NCI-H1105 treated with DMSO at 0.1 percent for 48 hours (cell line): Measurements from ENCODE around the gene SPRR2E.
"Not testable (repeated sequence)": the region's sequence is repeated elsewhere in the genome, so short reads cannot be mapped to it uniquely, and the experiment has no call there.

Experiments used
- DNase-seq: peaks from one replicate; lab custom pipeline; 2025; lab: John Stamatoyannopoulos, UW

SPRR2E gene

GRCh38 chr1:153094426-153094825 lies at the start of gene SPRR2E:
TSS of gene SPRR2E (minus strand) at chr1:153094526. CDS start at chr1:153093751, 775 bp downstream.
- DNase-seq: no peak

GRCh38 chr1:153141377-153141776 lies 47.1 kb upstream of the SPRR2E start:
- DNase-seq: no peak

GRCh38 chr1:153140484-153140883 lies 46.2 kb upstream of the SPRR2E start:
- no peak for DNase-seq

- DNase-seq: no peak
Observed at GRCh38 chr1:153133743-153134142, 39.4 kb upstream of the SPRR2E start.

GRCh38 chr1:153133267-153133666 lies 38.9 kb upstream of the SPRR2E start:
- DNase-seq: no peak

- not testable (repeated sequence) for DNase-seq
Observed at GRCh38 chr1:153128688-153129087, 34.4 kb upstream of the SPRR2E start.

- DNase-seq: no peak
Observed at GRCh38 chr1:153127296-153127695, 33.0 kb upstream of the SPRR2E start.

GRCh38 chr1:153125536-153125935 lies 31.2 kb upstream of the SPRR2E start:
- DNase-seq: no peak

- not testable (repeated sequence) for DNase-seq
Observed at GRCh38 chr1:153123793-153124192, 29.5 kb upstream of the SPRR2E start.

GRCh38 chr1:153122831-153123421 lies 28.6 kb upstream of the SPRR2E start:
- DNase-seq: peak; percentile 65

- DNase-seq: no peak
Observed at GRCh38 chr1:153120945-153121344, 26.6 kb upstream of the SPRR2E start.

- DNase-seq: no peak
Observed at GRCh38 chr1:153119491-153119971, 25.2 kb upstream of the SPRR2E start.

- DNase-seq: not testable (repeated sequence)
Observed at GRCh38 chr1:153115264-153115663, 20.9 kb upstream of the SPRR2E start.

GRCh38 chr1:153113416-153113815 lies 19.1 kb upstream of the SPRR2E start, which contains the start of gene SPRR2F:
TSS of gene SPRR2F (minus strand) at chr1:153113516. CDS start at chr1:153112733, 783 bp downstream.
- no peak for DNase-seq

GRCh38 chr1:153112454-153112853 lies 18.1 kb upstream of the SPRR2E start:
- DNase-seq: not testable (repeated sequence)

GRCh38 chr1:153100245-153100644 lies 5.9 kb upstream of the SPRR2E start:
- DNase-seq: no peak

- no peak for DNase-seq
Observed at GRCh38 chr1:153099461-153100045, 5.2 kb upstream of the SPRR2E start.

- no peak for DNase-seq
Observed at GRCh38 chr1:153095764-153096163, 1.4 kb upstream of the SPRR2E start.

GRCh38 chr1:153087652-153088051 lies 6.7 kb downstream of the SPRR2E start:
- DNase-seq: no peak

- DNase-seq: no peak
Observed at GRCh38 chr1:153081736-153082135, 12.6 kb downstream of the SPRR2E start.

GRCh38 chr1:153072806-153073726 lies 21.3 kb downstream of the SPRR2E start:
- no peak for DNase-seq

GRCh38 chr1:153071511-153071910 lies 22.8 kb downstream of the SPRR2E start, which contains the start of gene SPRR2B:
TSS of gene SPRR2B (minus strand) at chr1:153071611. CDS start at chr1:153070839, 772 bp downstream.
- no peak for DNase-seq
